GM12872 (cell line): Measurements from ENCODE around the gene TMF1.

Source experiments
- TF ChIP-seq, protein P1 (sequence below): IDR thresholded peaks from 3 replicates; pipeline ENCODE4 v1.5.1; 2011; ENCODE audit warnings: low read depth, mild to moderate bottlenecking, low read length, moderate library complexity; ENCODE audit not compliant: insufficient read depth

The TMF1 gene

DNA sequence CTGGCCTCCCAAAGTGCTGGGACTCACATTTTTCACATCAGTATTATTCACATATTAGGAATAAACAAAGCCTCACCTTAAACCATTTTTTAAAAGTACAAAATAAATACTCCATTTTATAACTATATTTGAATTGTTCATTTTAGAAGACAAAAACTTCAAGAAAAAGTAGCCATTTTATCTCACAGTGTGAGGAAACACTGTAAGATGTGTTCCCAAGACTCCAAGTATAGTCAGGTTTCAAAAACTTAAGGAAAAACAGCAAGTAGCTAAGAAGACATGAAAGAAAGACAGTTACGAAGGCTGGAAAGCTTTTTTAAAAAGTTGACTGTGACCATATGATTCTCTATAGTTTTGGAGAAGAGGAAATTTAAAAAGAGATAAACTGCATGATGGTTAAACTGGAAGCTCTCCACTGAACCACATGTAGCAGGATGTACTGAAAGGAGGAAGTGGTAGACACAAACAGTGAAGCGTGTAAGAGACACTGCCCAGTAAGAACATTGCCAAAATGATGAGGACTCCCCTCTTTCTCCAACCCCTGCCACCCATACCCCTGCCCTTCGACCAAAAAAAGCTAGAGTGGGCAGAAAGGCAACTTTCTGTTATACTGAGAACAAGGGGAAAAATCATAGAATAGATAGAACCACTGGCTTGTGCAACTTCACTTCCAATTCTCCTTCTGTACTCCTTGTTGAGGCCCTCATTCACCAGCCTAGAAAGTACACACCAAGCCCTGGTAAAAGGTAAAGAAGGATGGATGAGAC is 6.2 kb upstream of the TMF1 start:
- TF ChIP-seq, protein P1, sequence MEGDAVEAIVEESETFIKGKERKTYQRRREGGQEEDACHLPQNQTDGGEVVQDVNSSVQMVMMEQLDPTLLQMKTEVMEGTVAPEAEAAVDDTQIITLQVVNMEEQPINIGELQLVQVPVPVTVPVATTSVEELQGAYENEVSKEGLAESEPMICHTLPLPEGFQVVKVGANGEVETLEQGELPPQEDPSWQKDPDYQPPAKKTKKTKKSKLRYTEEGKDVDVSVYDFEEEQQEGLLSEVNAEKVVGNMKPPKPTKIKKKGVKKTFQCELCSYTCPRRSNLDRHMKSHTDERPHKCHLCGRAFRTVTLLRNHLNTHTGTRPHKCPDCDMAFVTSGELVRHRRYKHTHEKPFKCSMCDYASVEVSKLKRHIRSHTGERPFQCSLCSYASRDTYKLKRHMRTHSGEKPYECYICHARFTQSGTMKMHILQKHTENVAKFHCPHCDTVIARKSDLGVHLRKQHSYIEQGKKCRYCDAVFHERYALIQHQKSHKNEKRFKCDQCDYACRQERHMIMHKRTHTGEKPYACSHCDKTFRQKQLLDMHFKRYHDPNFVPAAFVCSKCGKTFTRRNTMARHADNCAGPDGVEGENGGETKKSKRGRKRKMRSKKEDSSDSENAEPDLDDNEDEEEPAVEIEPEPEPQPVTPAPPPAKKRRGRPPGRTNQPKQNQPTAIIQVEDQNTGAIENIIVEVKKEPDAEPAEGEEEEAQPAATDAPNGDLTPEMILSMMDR, result no peak

DNA sequence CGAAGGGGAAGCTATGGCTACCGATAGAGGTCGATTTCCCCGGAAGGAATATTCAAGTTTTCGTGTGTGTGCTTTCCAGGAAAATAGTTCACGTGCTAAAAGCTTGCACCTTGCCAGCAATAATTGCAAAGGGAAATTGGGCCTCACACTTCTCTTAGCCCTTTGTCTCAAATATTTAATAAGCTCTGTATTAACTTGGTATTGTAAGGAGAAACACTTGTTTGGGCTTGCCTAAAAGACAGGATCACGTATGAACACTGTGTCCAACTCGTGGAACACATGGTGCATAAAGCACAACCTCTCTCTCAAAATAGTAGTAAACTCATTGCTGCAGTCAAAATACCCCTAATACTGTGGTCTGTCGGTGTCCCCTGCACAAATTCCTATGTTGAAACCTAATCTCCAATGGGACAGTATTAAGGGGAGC is 352 bp upstream of the TMF1 start:
- TF ChIP-seq, protein P1, result no peak

DNA sequence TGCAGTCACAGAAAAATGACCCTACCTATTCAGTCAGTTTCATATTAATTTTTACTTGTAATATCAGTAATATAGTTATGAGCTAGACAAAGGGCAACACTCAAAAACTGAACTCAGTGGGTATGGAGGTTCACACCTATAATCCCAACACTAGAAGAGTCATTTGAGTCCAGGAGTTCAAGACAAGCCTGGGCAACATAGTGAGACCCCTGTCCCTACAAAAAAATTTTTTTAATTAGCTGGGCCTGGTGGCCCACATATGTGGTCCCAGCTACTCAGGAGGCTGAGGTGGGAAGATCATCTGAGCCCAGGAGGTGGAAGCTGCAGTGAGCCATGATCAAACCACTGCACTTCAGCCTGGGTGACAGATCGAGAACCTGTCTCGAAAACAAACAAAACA is 3.1 kb downstream of the TMF1 start:
- TF ChIP-seq, protein P1, result no peak

DNA sequence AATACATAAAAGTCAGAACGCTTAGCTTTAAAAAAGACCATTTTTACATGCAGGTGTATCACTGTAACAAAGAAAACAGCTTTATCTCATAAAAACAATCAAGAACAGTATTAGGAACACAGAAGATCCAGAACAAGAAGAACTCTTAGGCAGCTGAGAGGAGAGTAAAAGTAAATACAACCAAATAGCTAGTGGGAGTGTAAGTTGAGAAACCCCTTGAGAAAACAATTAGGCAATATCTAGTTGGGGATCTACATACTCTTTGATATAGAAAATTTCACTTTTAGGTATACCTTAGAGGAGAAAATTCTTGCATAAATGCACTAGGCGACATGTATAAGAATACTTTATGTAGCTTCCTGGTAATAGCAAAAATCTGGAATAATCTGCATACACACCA is 7.5 kb downstream of the TMF1 start:
- TF ChIP-seq, protein P1, result no peak

DNA sequence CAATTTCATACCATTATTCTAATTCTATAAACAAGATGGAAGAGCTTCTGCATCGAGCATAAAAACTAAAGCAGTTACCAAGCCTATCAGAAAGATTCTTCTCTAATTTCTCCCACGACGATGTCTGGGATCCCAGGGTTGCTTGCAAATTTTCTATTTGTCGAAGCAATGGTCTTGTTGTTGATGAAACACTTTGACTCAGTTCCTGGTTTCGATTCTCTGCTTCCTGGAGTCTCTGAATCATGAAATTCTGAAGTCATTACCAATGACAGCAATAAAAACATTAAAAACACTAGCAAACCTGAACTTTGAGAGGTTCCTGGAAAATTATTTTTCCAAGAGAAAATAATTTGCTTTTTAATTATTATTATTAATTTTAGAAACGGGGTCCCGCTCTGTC is 18.7 kb downstream of the TMF1 start:
- TF ChIP-seq, protein P1, result no peak

DNA sequence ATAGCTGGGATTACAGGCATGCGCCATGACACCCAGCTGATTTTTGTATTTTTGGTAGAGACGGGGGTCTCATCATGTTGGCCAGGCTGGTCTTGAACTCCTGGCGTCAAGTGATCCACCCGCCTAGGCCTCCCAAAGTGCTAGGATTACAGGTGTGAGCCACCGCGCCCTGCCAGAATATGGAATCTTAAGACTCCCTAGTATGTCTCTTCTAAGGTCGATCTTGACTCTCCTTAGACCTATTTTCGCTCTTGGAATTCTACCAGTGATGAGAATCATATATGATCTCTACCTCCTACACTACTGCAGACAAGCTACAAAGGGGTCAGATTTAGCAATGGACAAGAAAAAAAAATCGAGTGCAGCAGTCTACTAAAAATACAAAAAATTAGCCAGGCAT is 19.4 kb downstream of the TMF1 start:
- TF ChIP-seq, protein P1, result no peak

DNA sequence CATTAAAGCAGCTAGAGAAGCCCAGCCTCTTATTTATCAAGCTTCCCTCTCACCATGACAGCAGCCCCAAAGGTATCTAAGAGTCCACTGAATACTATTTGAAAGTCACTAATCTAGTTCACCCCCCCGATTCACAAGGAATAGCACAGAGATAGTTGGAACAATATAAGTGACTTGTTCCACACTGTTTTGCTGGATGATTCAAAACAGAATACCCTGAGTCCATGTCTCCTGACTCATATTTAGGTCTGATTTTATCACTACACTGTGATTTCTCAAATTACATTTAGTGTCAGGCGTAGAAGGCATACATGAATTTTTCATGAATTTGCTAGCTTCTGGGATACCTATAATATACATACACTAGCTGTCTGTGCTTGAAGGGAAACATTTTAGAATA is 20.0 kb downstream of the TMF1 start:
- TF ChIP-seq, protein P1, result no peak
